ENCODE measurements around the gene CCDC33.

Gene CCDC33

GRCh38 chr15:74334127-74334526 is 98.0 kb downstream of the CCDC33 start:
- Histone ChIP-seq H3K4me3 (ENCODE audit: low read depth, low read length) (no peak overlapping the region), H3K9me3 (ENCODE audit: control insufficient read depth, insufficient read depth, low read depth, low read length) (no peaks in the 10 kb centered on the region), H3K36me3 (ENCODE audit: control insufficient read depth in 2 of 2, insufficient read depth in 1 of 2, low read length in 2 of 2) (no peaks in the 10 kb centered on the region), H3K4me1 (ENCODE audit: control insufficient read depth, insufficient read depth, low read length) (no peaks in the 10 kb centered on the region), H3K27ac (ENCODE audit: extremely low read depth, low read depth, low read length) (no peak overlapping the region)
- TF ChIP-seq BCL11A (tag by site-specific recombination; IDR thresholded peaks at IDR 0.05; ENCODE audit: low read depth) = peak; percentile 53; the same call in 1 of the 2 replicates
- peak; percentile 59; the same call in 1 of the 2 replicates for TF ChIP-seq ZBTB48 (tag by site-specific recombination; IDR thresholded peaks at IDR 0.05)
- peak; percentile 78 for TF ChIP-seq BCL11B (tag by site-specific recombination; IDR thresholded peaks at IDR 0.05; ENCODE audit: low read depth)
- no peak for TF ChIP-seq ZBTB21 (tag by site-specific recombination; IDR thresholded peaks at IDR 0.05)
- ChIA-PET POLR2A (no interaction called here), CTCF (interaction anchor here (0.6 kb wide), 1 partner anchor 45 kb away, joined by 3 read pairs; no protein-coding TSS in a partner anchor)

GRCh38 chr15:74335396-74335795 is 99.3 kb downstream of the CCDC33 start:
- H3K27ac ChIP-seq (ENCODE audit: extremely low read depth, low read depth, low read length) = no peak overlapping the region
- ChIA-PET CTCF (interaction anchor here (0.5 to 3.1 kb wide), 6 partner anchors 13 to 436 kb away, joined by 3 to 14 read pairs (median 4); no protein-coding TSS in a partner anchor), POLR2A (no interaction called here)
- TF ChIP-seq GFI1B (tag by site-specific recombination; IDR thresholded peaks at IDR 0.05) (no peak), MZF1 (tag by site-specific recombination; IDR thresholded peaks at IDR 0.05; ENCODE audit: borderline replicate concordance) (no peak), ZFP41 (tag by site-specific recombination; IDR thresholded peaks at IDR 0.05; ENCODE audit: borderline replicate concordance) (no peak), REST (tag by site-specific recombination; IDR thresholded peaks at IDR 0.05) (no peak), ZNF610 (tag by site-specific recombination; IDR thresholded peaks at IDR 0.05; ENCODE audit: borderline replicate concordance) (no peak), ZNF513 (tag by site-specific recombination; IDR thresholded peaks at IDR 0.05) (no peak), PBX3 (CRISPR knock-in tag; IDR thresholded peaks at IDR 0.05) (no peak), PRDM4 (tag by site-specific recombination; IDR thresholded peaks at IDR 0.05) (no peak), ZNF777 (tag by site-specific recombination; IDR thresholded peaks at IDR 0.05; ENCODE audit: borderline replicate concordance) (no peak), SP2 (tag by site-specific recombination; IDR thresholded peaks at IDR 0.05) (no peak), ZNF132 (tag by site-specific recombination; IDR thresholded peaks at IDR 0.05; ENCODE audit: borderline replicate concordance) (no peak)
- H3K9me3 ChIP-seq (ENCODE audit: control insufficient read depth, insufficient read depth, low read depth, low read length) = no peaks in the 10 kb centered on the region
- no peaks in the 10 kb centered on the region for H3K36me3 ChIP-seq (ENCODE audit: control insufficient read depth in 2 of 2, insufficient read depth in 1 of 2, low read length in 2 of 2)
- H3K4me1 ChIP-seq (ENCODE audit: control insufficient read depth, insufficient read depth, low read length) = no peaks in the 10 kb centered on the region
- H3K4me3 ChIP-seq (ENCODE audit: low read depth, low read length) = no peak overlapping the region
